SK-N-SH (cell line): ENCODE results near the gene CARD8. TPM values are rescaled to one million over a fixed set of nuclear protein-coding genes. Genes with fewer than 3 reads are reported as not detected.

Source experiments
- CTCF ChIA-PET: fragments of 300-600, 350-600 bp; formaldehyde crosslinking; extraction: SDS; loops from one replicate; lab custom pipeline; 2021; lab: Yijun Ruan, JAX
- POLR2A ChIA-PET: fragments of 350-600 bp; sonication (Branson Sonifier 250); formaldehyde crosslinking; extraction: SDS; loops from one replicate; lab custom pipeline; 2020; ENCODE audit warnings: antibody characterized with exemption, inconsistent platforms; lab: Yijun Ruan, JAX
- DNase-seq: peaks from one replicate; pipeline ENCODE4 v3.0.0; 2012
- H2AFZ ChIP-seq: fragments of 200-600 bp; sonication (generic); 2 replicates; pipeline ENCODE4 v1.8.1; 2016; ENCODE audit warnings: antibody characterized with exemption, mild to moderate bottlenecking, low read depth
- H3F3A ChIP-seq: fragments of 200-600 bp; sonication (generic); replicated peaks from 2 replicates; pipeline ENCODE3; 2016; ENCODE audit warnings: antibody characterized with exemption, mild to moderate bottlenecking; ENCODE audit not compliant: insufficient read depth
- H3K27ac ChIP-seq, 2 experiments: fragments of 200-500 bp in 1 of 2; fragments of 200-600 bp in 1 of 2; sonication (Bioruptor generic) in 1 of 2; sonication (generic), shearing (Covaris generic) in 1 of 2; 2 replicates each; pipeline versions ENCODE4 v1.5.1 to v1.6.1; 2014 to 2016; ENCODE audit warnings: low read depth in 2 of 2, inconsistent platforms in 1 of 2, low read length in 1 of 2, mild to moderate bottlenecking in 1 of 2, mixed read lengths in 1 of 2
- H3K27me3 ChIP-seq: fragments of 200-600 bp; sonication (generic), shearing (Covaris generic); 2 replicates; pipeline ENCODE4 v1.6.1; 2016; ENCODE audit warnings: mixed run types; ENCODE audit not compliant: insufficient read depth
- H3K36me3 ChIP-seq, 2 experiments: fragments of 200-500 bp in 1 of 2; fragments of 200-600 bp in 1 of 2; sonication (Bioruptor generic) in 1 of 2; sonication (generic) in 1 of 2; replicated peaks in 1 of 2; 2 replicates each; pipeline versions ENCODE3 to v1.5.1; 2014 to 2016; ENCODE audit warnings: low read length in 1 of 2, mild to moderate bottlenecking in 1 of 2; ENCODE audit not compliant: insufficient read depth in 2 of 2, control insufficient read depth in 1 of 2
- H3K4me1 ChIP-seq, 2 experiments: fragments of 200-500 bp in 1 of 2; fragments of 200-600 bp in 1 of 2; sonication (Bioruptor generic) in 1 of 2; sonication (generic), shearing (Covaris generic) in 1 of 2; 2 replicates each; pipeline versions ENCODE4 v1.5.1 to v1.6.1; 2014 to 2016; ENCODE audit warnings: low read depth in 1 of 2, low read length in 1 of 2, mixed run types in 1 of 2; ENCODE audit not compliant: insufficient read depth in 2 of 2, control insufficient read depth in 1 of 2
- H3K4me2 ChIP-seq: fragments of 200-600 bp; sonication (generic), shearing (Covaris generic); 2 replicates; pipeline ENCODE4 v1.6.1; 2017; ENCODE audit warnings: mixed run types
- H3K4me3 ChIP-seq, 2 experiments: fragments of 200-500 bp in 1 of 2; fragments of 200-600 bp in 1 of 2; sonication (Bioruptor generic) in 1 of 2; sonication (generic), shearing (Covaris generic) in 1 of 2; 2 replicates each; pipeline versions ENCODE4 v1.5.1 to v1.8.1; 2014 to 2016; ENCODE audit warnings: low read depth in 2 of 2, inconsistent platforms in 1 of 2, low read length in 1 of 2, mild to moderate bottlenecking in 1 of 2, mixed read lengths in 1 of 2, moderate library complexity in 1 of 2
- H3K79me2 ChIP-seq: fragments of 200-600 bp; sonication (generic); 2 replicates; pipeline ENCODE4 v1.8.1; 2017; ENCODE audit warnings: mild to moderate bottlenecking; ENCODE audit not compliant: insufficient read depth
- H3K9ac ChIP-seq: fragments of 200-600 bp; sonication (generic); 2 replicates; pipeline ENCODE4 v1.6.1; 2017; ENCODE audit warnings: mixed run types
- H3K9me2 ChIP-seq: fragments of 200-600 bp; sonication (generic); 2 replicates; pipeline ENCODE4 v1.6.1; 2017; ENCODE audit warnings: mixed run types
- H3K9me3 ChIP-seq: fragments of 200-600 bp; sonication (generic); 2 replicates; pipeline ENCODE4 v1.6.1; 2017; ENCODE audit warnings: mixed run types, mild to moderate bottlenecking, moderate library complexity
- H4K20me1 ChIP-seq: fragments of 200-600 bp; sonication (generic); 2 replicates; pipeline ENCODE4 v1.6.1; 2017; ENCODE audit warnings: mild to moderate bottlenecking, mixed run types; ENCODE audit not compliant: insufficient read depth
- CHD2 ChIP-seq: fragments of 150-350 bp; IDR thresholded peaks from 2 replicates; pipeline ENCODE4 v1.6.1; 2018; ENCODE audit warnings: low read length; ENCODE audit not compliant: partially characterized antibody
- ELF1 ChIP-seq: IDR thresholded peaks from 2 replicates; pipeline ENCODE4 v1.4.0; 2012
- FOXJ3 ChIP-seq: sonication (generic); formaldehyde crosslinking; IDR thresholded peaks from 2 replicates; pipeline ENCODE4 v1.5.1; 2020; ENCODE audit warnings: mild to moderate bottlenecking, missing genetic modification reagents
- GABPA ChIP-seq: IDR thresholded peaks from 2 replicates; pipeline ENCODE4 v1.4.0; 2012; ENCODE audit warnings: low read depth, mild to moderate bottlenecking
- GATA2 ChIP-seq: sonication (generic); formaldehyde crosslinking; IDR thresholded peaks from 2 replicates; pipeline ENCODE4 v1.5.0; 2020; ENCODE audit warnings: mild to moderate bottlenecking, missing genetic modification reagents
- MEF2A ChIP-seq: IDR thresholded peaks from 2 replicates; pipeline ENCODE4 v1.4.0; 2012; ENCODE audit warnings: low read depth, borderline replicate concordance
- MXI1 ChIP-seq: IDR thresholded peaks from 2 replicates; pipeline ENCODE4 v1.6.1; 2012; ENCODE audit warnings: mild to moderate bottlenecking, low read depth, low read length, improper control_type of control experiment
- NFIC ChIP-seq: IDR thresholded peaks from 2 replicates; pipeline ENCODE4 v1.4.0; 2012; ENCODE audit warnings: borderline replicate concordance
- POLR2AphosphoS5 ChIP-seq: IDR thresholded peaks from 2 replicates; pipeline ENCODE4 v1.6.1; 2012; ENCODE audit warnings: low read depth, low read length
- RCOR1 ChIP-seq: fragments of 150-350 bp; IDR thresholded peaks from 2 replicates; pipeline ENCODE4 v1.6.1; 2017; ENCODE audit warnings: antibody characterized with exemption, low read length
- RFX5 ChIP-seq: IDR thresholded peaks from 2 replicates; pipeline ENCODE4 v1.6.1; 2012; ENCODE audit warnings: mild to moderate bottlenecking, improper control_type of control experiment, low read length
- SIN3A ChIP-seq: IDR thresholded peaks from 2 replicates; pipeline ENCODE4 v1.6.1; 2012; ENCODE audit warnings: low read depth, mild to moderate bottlenecking, low read length, moderate library complexity, borderline replicate concordance
- SMC3 ChIP-seq: IDR thresholded peaks from 2 replicates; pipeline ENCODE4 v1.6.1; 2012; ENCODE audit warnings: low read depth, low read length, improper control_type of control experiment
- TAF1 ChIP-seq: IDR thresholded peaks from 2 replicates; pipeline ENCODE4 v1.6.1; 2012; ENCODE audit warnings: low read depth, mild to moderate bottlenecking, low read length, moderate library complexity, borderline replicate concordance
- TCF12 ChIP-seq: IDR thresholded peaks from 2 replicates; pipeline ENCODE4 v1.4.0; 2012
- TEAD4 ChIP-seq: IDR thresholded peaks from 2 replicates; pipeline ENCODE4 v1.4.0; 2012; ENCODE audit warnings: mild to moderate bottlenecking, borderline replicate concordance; ENCODE audit not compliant: insufficient read depth
- YY1 ChIP-seq: IDR thresholded peaks from 2 replicates; pipeline ENCODE4 v1.4.0; 2012; ENCODE audit warnings: low read depth, mild to moderate bottlenecking
- WGBS: methylation state at CpG from one replicate; pipeline ENCODE4 v1.1.6; 2017; ENCODE audit warnings: low lambda C conversion rate; 5-methylcytosine and 5-hydroxymethylcytosine counted together
- polyA plus RNA-seq, 3 experiments: library from polyadenylated mRNA; depleted of rRNA; stranded (reverse); fragments of >200 nt; gene quantifications; 2 replicates each; pipeline ENCODE4 v1.2.3, GENCODE V29; 2012
- TF ChIP-seq, protein P1 (sequence below): IDR thresholded peaks from 2 replicates; pipeline ENCODE4 v1.4.0; 2012; ENCODE audit warnings: low read depth
- TF ChIP-seq, protein P2 (sequence below): fragments of 150-350 bp; IDR thresholded peaks from 2 replicates; pipeline ENCODE4 v1.6.1; 2017; ENCODE audit warnings: antibody characterized with exemption, low read length, low read depth, borderline replicate concordance
- TF ChIP-seq, protein P3 (sequence below): fragments of 150-350 bp; IDR thresholded peaks from 2 replicates; pipeline ENCODE4 v1.6.1; 2016; ENCODE audit warnings: mild to moderate bottlenecking, low read depth, low read length
- TF ChIP-seq, protein P4 (sequence below): IDR thresholded peaks from 2 replicates; pipeline ENCODE4 v1.4.0; 2012; ENCODE audit warnings: low read depth, borderline replicate concordance
- TF ChIP-seq, protein P5 (sequence below): IDR thresholded peaks from 2 replicates; pipeline ENCODE4 v1.4.0; 2012; ENCODE audit warnings: low read depth, borderline replicate concordance

The CARD8 gene
- polyA plus RNA-seq, 1 of the 3 experiments (the other 2 are of a cell fraction) = 16.4 TPM

DNA sequence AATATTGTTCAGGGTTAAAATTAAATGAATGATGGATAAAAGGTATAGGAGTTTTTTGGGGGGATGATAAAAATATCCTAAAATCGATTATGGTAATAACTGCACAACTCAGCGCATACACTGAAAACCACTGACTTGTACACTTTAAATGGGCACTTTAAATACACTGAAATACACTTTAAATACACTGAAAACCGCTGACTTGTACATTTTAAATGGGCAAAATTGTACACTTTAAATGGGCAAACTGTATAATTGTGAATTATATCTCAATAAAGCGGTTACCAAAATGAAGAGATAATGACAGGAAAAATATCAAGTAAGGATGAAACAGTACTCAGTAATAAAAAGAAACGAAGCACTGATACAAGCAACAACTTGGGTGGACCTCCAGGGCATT, 87.0 kb downstream of the CARD8 start:
- H3K27ac ChIP-seq = peak overlapping the region; percentile 40 to 64; a peak in 1 of 4 replicates
- ChIA-PET POLR2A (no interaction called here), CTCF (interaction anchor here (1.3 kb wide), 2 partner anchors 20 to 92 kb away, joined by 3 to 5 read pairs; no protein-coding TSS in a partner anchor)
- H3K9ac ChIP-seq = no peak overlapping the region
- H3K4me1 ChIP-seq = peaks cover 10 to 12% of the 10 kb centered on the region in 2 experiments; a peak in 1 of 4 replicates
- H3F3A ChIP-seq = peaks cover 8% of the 10 kb centered on the region
- peak overlapping the region; percentile 51 to 100; a peak in 2 of 4 replicates for H3K4me3 ChIP-seq
- no peaks in the 10 kb centered on the region for H3K9me3 ChIP-seq
- TF ChIP-seq NFIC (no peak), GATA2 (CRISPR knock-in tag) (no peak), MXI1 (no peak), TEAD4 (no peak), RCOR1 (no peak), YY1 (no peak), GABPA (no peak), FOXJ3 (CRISPR knock-in tag) (no peak), CHD2 (no peak), SMC3 (no peak)
- TF ChIP-seq, protein P1, sequence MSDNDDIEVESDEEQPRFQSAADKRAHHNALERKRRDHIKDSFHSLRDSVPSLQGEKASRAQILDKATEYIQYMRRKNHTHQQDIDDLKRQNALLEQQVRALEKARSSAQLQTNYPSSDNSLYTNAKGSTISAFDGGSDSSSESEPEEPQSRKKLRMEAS = no peak
- TF ChIP-seq, protein P2, sequence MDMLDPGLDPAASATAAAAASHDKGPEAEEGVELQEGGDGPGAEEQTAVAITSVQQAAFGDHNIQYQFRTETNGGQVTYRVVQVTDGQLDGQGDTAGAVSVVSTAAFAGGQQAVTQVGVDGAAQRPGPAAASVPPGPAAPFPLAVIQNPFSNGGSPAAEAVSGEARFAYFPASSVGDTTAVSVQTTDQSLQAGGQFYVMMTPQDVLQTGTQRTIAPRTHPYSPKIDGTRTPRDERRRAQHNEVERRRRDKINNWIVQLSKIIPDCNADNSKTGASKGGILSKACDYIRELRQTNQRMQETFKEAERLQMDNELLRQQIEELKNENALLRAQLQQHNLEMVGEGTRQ = no peak
- DNase-seq = no peak
- peak overlapping the region; percentile 99 for H3K4me2 ChIP-seq
- H3K79me2 ChIP-seq = peaks cover 46% of the 10 kb centered on the region
- no peaks in the 10 kb centered on the region for H3K27me3 ChIP-seq
- H2AFZ ChIP-seq = peak overlapping the region; percentile 77; the same call in 1 of the 2 replicates
- H3K36me3 ChIP-seq = peaks cover 8 to 12% of the 10 kb centered on the region in 2 experiments
- H4K20me1 ChIP-seq = no peaks in the 10 kb centered on the region
- 90% methylated on average over 5 of the region's 5 CpGs for WGBS
- no peaks in the 10 kb centered on the region for H3K9me2 ChIP-seq

DNA sequence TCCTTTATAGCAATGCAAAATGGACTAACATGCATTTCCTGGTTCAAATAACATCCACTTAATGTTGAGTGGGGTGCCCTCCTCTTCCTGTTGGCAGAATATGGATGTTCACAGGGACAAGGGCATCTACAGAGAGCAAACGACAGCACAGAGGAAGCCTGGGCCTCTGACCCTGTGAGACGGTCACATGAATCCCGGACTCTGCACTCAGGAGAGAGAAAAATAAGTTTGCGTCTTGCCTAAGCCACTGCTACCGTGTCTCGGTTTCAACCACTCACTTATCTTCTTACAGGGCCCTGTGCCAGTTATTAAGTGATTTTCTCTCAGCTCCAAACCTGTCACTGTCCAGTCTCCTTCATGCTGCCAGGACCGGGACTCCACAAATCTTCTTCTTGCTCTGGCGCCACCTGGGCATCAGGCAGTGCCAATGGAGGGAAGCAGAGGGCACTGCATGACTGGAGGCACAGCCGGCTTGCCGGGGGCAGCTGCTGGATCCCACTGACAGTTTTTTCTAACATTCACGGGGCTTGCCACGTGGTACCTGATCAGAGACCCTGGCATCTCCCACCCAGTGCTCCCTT, 97.4 kb downstream of the CARD8 start:
- WGBS = 89% methylated on average over 12 of the region's 12 CpGs

More for the DNA sequence above, 97.4 kb downstream of the CARD8 start:
- no peaks in the 10 kb centered on the region for H3K9me3 ChIP-seq
- POLR2A ChIA-PET = no interaction called here
- no peaks in the 10 kb centered on the region for H3K9me2 ChIP-seq
- no peak overlapping the region for H3K4me3 ChIP-seq
- no peaks in the 10 kb centered on the region for H3K27me3 ChIP-seq
- H3K9ac ChIP-seq = no peak overlapping the region
- no peak overlapping the region for H2AFZ ChIP-seq
- DNase-seq = no peak
- H3K4me1 ChIP-seq = no peaks in the 10 kb centered on the region
- no peaks in the 10 kb centered on the region for H4K20me1 ChIP-seq
- H3K27ac ChIP-seq = no peak overlapping the region
- no peak overlapping the region for H3K4me2 ChIP-seq
- no peaks in the 10 kb centered on the region for H3F3A ChIP-seq
- CTCF ChIA-PET = interaction anchor here (16.3 kb wide), 1 partner anchor 52 kb away, joined by 168 read pairs; the partner anchor contains the start of gene PLA2G4C
- H3K36me3 ChIP-seq = peaks cover 0 to 5% of the 10 kb centered on the region in 2 experiments
- TF ChIP-seq ELF1 = no peak
- TF ChIP-seq SIN3A = no peak
- TF ChIP-seq, protein P3, sequence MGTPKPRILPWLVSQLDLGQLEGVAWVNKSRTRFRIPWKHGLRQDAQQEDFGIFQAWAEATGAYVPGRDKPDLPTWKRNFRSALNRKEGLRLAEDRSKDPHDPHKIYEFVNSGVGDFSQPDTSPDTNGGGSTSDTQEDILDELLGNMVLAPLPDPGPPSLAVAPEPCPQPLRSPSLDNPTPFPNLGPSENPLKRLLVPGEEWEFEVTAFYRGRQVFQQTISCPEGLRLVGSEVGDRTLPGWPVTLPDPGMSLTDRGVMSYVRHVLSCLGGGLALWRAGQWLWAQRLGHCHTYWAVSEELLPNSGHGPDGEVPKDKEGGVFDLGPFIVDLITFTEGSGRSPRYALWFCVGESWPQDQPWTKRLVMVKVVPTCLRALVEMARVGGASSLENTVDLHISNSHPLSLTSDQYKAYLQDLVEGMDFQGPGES = no peak
- no peak for TF ChIP-seq YY1
- TF ChIP-seq RFX5 = no peak
- TF ChIP-seq POLR2AphosphoS5 = no peak
- no peak for TF ChIP-seq FOXJ3 (CRISPR knock-in tag)
- TF ChIP-seq, protein P4, sequence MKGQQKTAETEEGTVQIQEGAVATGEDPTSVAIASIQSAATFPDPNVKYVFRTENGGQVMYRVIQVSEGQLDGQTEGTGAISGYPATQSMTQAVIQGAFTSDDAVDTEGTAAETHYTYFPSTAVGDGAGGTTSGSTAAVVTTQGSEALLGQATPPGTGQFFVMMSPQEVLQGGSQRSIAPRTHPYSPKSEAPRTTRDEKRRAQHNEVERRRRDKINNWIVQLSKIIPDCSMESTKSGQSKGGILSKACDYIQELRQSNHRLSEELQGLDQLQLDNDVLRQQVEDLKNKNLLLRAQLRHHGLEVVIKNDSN = no peak
- TF ChIP-seq, protein P2 = no peak
- TF ChIP-seq GABPA = no peak
- TF ChIP-seq MXI1 = no peak
- TF ChIP-seq TCF12 = no peak
- TF ChIP-seq, protein P5, sequence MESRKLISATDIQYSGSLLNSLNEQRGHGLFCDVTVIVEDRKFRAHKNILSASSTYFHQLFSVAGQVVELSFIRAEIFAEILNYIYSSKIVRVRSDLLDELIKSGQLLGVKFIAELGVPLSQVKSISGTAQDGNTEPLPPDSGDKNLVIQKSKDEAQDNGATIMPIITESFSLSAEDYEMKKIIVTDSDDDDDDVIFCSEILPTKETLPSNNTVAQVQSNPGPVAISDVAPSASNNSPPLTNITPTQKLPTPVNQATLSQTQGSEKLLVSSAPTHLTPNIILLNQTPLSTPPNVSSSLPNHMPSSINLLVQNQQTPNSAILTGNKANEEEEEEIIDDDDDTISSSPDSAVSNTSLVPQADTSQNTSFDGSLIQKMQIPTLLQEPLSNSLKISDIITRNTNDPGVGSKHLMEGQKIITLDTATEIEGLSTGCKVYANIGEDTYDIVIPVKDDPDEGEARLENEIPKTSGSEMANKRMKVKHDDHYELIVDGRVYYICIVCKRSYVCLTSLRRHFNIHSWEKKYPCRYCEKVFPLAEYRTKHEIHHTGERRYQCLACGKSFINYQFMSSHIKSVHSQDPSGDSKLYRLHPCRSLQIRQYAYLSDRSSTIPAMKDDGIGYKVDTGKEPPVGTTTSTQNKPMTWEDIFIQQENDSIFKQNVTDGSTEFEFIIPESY = no peak
- TF ChIP-seq MEF2A = no peak
- TF ChIP-seq TEAD4 = no peak
- no peak for TF ChIP-seq TAF1
- no peaks in the 10 kb centered on the region for H3K79me2 ChIP-seq
